ENCODE measurements around the gene LRRC42. TPM values are rescaled to one million over a fixed set of nuclear protein-coding genes. Genes with fewer than 3 reads are reported as not detected.

LRRC42 gene
- total and polyA plus RNA-seq, 2 donors from 2014 or later, result 23.8 to 25.6 TPM

GRCh38 chr1:53949023-53949990 lies 3.2 kb downstream of the LRRC42 start:
- H3K9me3 ChIP-seq (ENCODE audit: control insufficient read depth in 2 of 3, insufficient read depth in 1 of 3, low read length in 3 of 3), result no peaks in the 10 kb centered on the region
- peaks cover 0 to 12% (median 3%) of the 10 kb centered on the region in 3 donors for H3K4me1 ChIP-seq (ENCODE audit: control insufficient read depth in 2 of 3, insufficient read depth in 2 of 3, low read depth in 1 of 3, low read length in 3 of 3)
- DNase-seq (peak in 3 of 5 donors; percentile 52 to 79 (median 69)), FAIRE-seq (no peak)
- H3K27me3 ChIP-seq (ENCODE audit: control insufficient read depth, insufficient read depth, low read length), result no peaks in the 10 kb centered on the region
- intact Hi-C loops (cut with DNase I), result loop anchor here (10.0 kb wide), 1 partner anchor 55 kb away; the partner anchor contains the start of gene DIO1
- H3K9ac ChIP-seq (ENCODE audit: low read length in 3 of 3), result no peak overlapping the region
- H3K27ac ChIP-seq (ENCODE audit: low read depth in 2 of 2, low read length in 2 of 2), result no peak overlapping the region
- TF ChIP-seq CTCF (IDR thresholded peaks at IDR 0.05; ENCODE audit: borderline replicate concordance, extremely low read depth, insufficient read depth), result peak; percentile 37
- H3K36me3 ChIP-seq (ENCODE audit: control insufficient read depth in 2 of 3, insufficient read depth in 3 of 3, low read length in 3 of 3), result peaks cover 0 to 11% (median 6%) of the 10 kb centered on the region in 3 donors
- no peak overlapping the region for H3K4me3 ChIP-seq (ENCODE audit: low read length in 3 of 3)

- intact Hi-C loops (cut with DNase I), result no loop called here
- Histone ChIP-seq H3K36me3 (ENCODE audit: control insufficient read depth in 2 of 3, insufficient read depth in 3 of 3, low read length in 3 of 3) (peaks cover 0 to 15% (median 6%) of the 10 kb centered on the region in 3 donors), H3K27ac (ENCODE audit: low read depth in 2 of 2, low read length in 2 of 2) (no peak overlapping the region), H3K9me3 (ENCODE audit: control insufficient read depth in 2 of 3, insufficient read depth in 1 of 3, low read length in 3 of 3) (no peaks in the 10 kb centered on the region), H3K4me3 (ENCODE audit: low read length in 3 of 3) (no peak overlapping the region), H3K4me1 (ENCODE audit: control insufficient read depth in 2 of 3, insufficient read depth in 2 of 3, low read depth in 1 of 3, low read length in 3 of 3) (peaks cover 0 to 5% (median 3%) of the 10 kb centered on the region in 3 donors), H3K9ac (ENCODE audit: low read length in 3 of 3) (no peak overlapping the region), H3K27me3 (ENCODE audit: control insufficient read depth, insufficient read depth, low read length) (no peaks in the 10 kb centered on the region)
- no peak for TF ChIP-seq CTCF (IDR thresholded peaks at IDR 0.05; ENCODE audit: borderline replicate concordance, extremely low read depth, insufficient read depth)
- no peak for FAIRE-seq
- peak in 2 of 5 donors; percentile 28 to 32 for DNase-seq
These were observed 5.5 kb downstream of the LRRC42 start for GRCh38 chr1:53951697-53952096.

GRCh38 chr1:53954128-53954527 lies 8.0 kb downstream of the LRRC42 start:
- H3K36me3 ChIP-seq (ENCODE audit: control insufficient read depth in 2 of 3, insufficient read depth in 3 of 3, low read length in 3 of 3), result peaks cover 0 to 15% (median 8%) of the 10 kb centered on the region in 3 donors
- no peak overlapping the region for H3K4me3 ChIP-seq (ENCODE audit: low read length in 3 of 3)
- TF ChIP-seq CTCF (IDR thresholded peaks at IDR 0.05; ENCODE audit: borderline replicate concordance, extremely low read depth, insufficient read depth), result no peak
- no peaks in the 10 kb centered on the region for H3K27me3 ChIP-seq (ENCODE audit: control insufficient read depth, insufficient read depth, low read length)
- intact Hi-C loops (cut with DNase I), result no loop called here
- FAIRE-seq (no peak), DNase-seq (no peak)
- H3K4me1 ChIP-seq (ENCODE audit: control insufficient read depth in 2 of 3, insufficient read depth in 2 of 3, low read depth in 1 of 3, low read length in 3 of 3), result peaks cover 0 to 3% (median 0%) of the 10 kb centered on the region in 3 donors
- no peaks in the 10 kb centered on the region for H3K9me3 ChIP-seq (ENCODE audit: control insufficient read depth in 2 of 3, insufficient read depth in 1 of 3, low read length in 3 of 3)
- no peak overlapping the region for H3K27ac ChIP-seq (ENCODE audit: low read depth in 2 of 2, low read length in 2 of 2)
- H3K9ac ChIP-seq (ENCODE audit: low read length in 3 of 3), result no peak overlapping the region
